Memory B cell (primary cell): ENCODE data around the gene ELMOD1.

Source experiments
- ATAC-seq: fragments of 150-1000 bp; cut with Tn5 transposase; 2 replicates; pipeline ENCODE4 v1.10.0; 2021; ENCODE audit warnings: low read depth, mild to moderate bottlenecking, moderate library complexity
- DNase-seq, 2 donors: peaks; one replicate each; pipeline ENCODE4 v3.0.0; 2022; ENCODE audit warnings: low spot score in 2 of 2
- H3K27ac Mint-ChIP-seq: one replicate; pipeline ENCODE4 v1.8.0; 2022; ENCODE audit warnings: mild to moderate bottlenecking, moderate library complexity, mixed read lengths
- H3K27me3 Mint-ChIP-seq: one replicate; pipeline ENCODE4 v1.8.0; 2022; ENCODE audit warnings: mixed read lengths
- H3K36me3 Mint-ChIP-seq: one replicate; pipeline ENCODE4 v1.8.0; 2022; ENCODE audit warnings: mild to moderate bottlenecking, mixed read lengths
- H3K4me1 Mint-ChIP-seq: one replicate; pipeline ENCODE4 v1.8.0; 2022; ENCODE audit warnings: mixed read lengths
- H3K4me3 Mint-ChIP-seq: one replicate; pipeline ENCODE4 v1.8.0; 2022; ENCODE audit warnings: mild to moderate bottlenecking, moderate library complexity, mixed read lengths
- H3K9me3 Mint-ChIP-seq: one replicate; pipeline ENCODE4 v1.8.0; 2022; ENCODE audit warnings: mixed read lengths

Gene ELMOD1

DNA sequence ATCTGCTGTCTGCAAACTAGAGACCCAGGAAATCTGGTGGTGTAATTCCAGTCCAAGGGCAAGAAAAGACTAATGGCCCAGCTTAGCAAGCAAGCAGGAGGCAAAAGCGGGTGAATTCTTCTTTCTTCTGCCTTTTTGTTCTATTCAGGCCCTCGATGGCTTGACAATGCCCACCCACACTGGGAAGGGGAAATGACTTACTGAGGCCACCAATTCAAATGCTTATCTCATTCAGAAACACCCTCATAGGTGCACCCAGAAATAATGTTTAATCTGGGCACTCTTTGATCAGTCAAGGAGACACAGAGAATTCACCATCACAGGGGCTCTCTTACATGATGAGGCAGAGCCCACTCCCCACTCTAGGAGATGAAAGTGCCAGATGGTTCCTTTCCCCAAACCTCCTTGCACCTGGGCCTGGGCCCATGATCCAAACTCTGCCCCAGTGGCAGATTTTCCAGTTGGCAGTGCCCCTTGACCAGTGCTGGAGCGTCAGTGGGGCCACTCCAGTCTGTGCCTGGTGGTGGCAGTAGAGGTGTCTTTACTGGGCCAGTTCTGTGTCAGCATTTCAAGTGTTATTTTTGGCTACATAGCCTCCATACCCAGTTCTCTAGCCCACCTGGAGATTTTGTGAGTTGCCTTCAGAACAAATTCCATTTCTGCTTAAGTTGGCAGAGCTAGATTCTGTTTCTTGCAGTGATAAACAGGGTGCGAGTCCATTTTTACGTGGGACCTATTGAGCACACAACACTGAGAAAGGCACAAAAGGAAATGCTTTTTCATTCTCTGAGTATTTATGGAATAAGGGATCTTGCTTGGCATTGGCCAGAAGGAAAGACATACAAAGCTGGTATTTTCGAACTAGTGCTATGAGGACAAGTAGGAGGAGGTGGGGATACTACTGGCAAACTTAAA is 7.5 kb downstream of the ELMOD1 start:
- Mint-ChIP-seq H3K27ac (no peak overlapping the region), H3K27me3 (peaks cover 17% of the 10 kb centered on the region), H3K4me3 (no peak overlapping the region), H3K4me1 (no peaks in the 10 kb centered on the region), H3K36me3 (no peaks in the 10 kb centered on the region), H3K9me3 (no peaks in the 10 kb centered on the region)
- ATAC-seq: no peak
- no peak for DNase-seq

- ATAC-seq (no peak), DNase-seq (no peak)
- Mint-ChIP-seq H3K27ac (no peak overlapping the region), H3K4me3 (no peak overlapping the region), H3K27me3 (peaks cover 13% of the 10 kb centered on the region), H3K36me3 (no peaks in the 10 kb centered on the region), H3K9me3 (no peaks in the 10 kb centered on the region), H3K4me1 (no peaks in the 10 kb centered on the region)
Observed at GRCh38 chr11:107605061-107606006, 14.4 kb downstream of the ELMOD1 start.

DNA sequence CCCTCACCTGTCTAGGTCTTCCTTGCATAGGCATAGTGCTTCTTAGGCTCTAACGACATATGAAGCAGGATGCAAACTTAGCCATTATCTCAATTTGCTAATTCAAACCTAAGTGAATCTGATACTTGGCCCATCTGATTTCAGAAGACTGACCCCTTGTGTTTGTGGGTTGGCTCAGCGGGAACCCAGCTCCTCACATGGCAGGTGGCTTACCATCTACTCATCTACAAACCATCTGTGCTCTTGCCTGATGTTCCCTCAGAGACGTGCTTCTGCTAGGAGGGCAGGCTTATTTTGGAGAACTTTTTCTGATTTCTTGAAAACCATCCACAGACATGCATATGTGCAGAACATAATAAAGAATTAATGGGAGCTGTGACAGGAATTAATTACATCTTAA is 15.2 kb downstream of the ELMOD1 start:
- Mint-ChIP-seq H3K4me3 (no peak overlapping the region), H3K36me3 (no peaks in the 10 kb centered on the region), H3K27ac (no peak overlapping the region), H3K9me3 (no peaks in the 10 kb centered on the region), H3K27me3 (peaks cover 13% of the 10 kb centered on the region), H3K4me1 (no peaks in the 10 kb centered on the region)
- DNase-seq (no peak), ATAC-seq (no peak)

DNA sequence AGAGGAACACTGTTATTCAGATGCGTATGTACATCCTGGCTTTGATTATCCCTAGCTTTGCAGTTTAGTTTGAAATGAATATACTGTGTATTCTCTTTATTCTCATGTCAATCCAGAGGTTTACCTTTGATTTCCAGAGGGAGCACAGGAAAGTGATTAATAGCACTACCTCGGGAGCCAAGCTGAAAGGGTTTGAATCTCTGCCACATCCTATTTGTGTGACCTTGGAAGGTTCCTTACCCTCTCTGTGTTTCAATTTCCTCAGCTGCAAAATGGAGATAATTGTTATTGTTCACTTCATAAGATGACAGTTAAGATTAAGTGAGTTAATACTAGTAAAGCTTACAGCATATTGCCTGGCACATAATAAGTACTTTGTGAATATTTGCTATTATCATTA is 17.9 kb downstream of the ELMOD1 start:
- H3K4me1 Mint-ChIP-seq: no peaks in the 10 kb centered on the region
- no peak overlapping the region for H3K4me3 Mint-ChIP-seq
- H3K27ac Mint-ChIP-seq: no peak overlapping the region
- DNase-seq: no peak
- H3K9me3 Mint-ChIP-seq: no peaks in the 10 kb centered on the region
- no peaks in the 10 kb centered on the region for H3K36me3 Mint-ChIP-seq
- peaks cover 8% of the 10 kb centered on the region for H3K27me3 Mint-ChIP-seq
- ATAC-seq: no peak

DNA sequence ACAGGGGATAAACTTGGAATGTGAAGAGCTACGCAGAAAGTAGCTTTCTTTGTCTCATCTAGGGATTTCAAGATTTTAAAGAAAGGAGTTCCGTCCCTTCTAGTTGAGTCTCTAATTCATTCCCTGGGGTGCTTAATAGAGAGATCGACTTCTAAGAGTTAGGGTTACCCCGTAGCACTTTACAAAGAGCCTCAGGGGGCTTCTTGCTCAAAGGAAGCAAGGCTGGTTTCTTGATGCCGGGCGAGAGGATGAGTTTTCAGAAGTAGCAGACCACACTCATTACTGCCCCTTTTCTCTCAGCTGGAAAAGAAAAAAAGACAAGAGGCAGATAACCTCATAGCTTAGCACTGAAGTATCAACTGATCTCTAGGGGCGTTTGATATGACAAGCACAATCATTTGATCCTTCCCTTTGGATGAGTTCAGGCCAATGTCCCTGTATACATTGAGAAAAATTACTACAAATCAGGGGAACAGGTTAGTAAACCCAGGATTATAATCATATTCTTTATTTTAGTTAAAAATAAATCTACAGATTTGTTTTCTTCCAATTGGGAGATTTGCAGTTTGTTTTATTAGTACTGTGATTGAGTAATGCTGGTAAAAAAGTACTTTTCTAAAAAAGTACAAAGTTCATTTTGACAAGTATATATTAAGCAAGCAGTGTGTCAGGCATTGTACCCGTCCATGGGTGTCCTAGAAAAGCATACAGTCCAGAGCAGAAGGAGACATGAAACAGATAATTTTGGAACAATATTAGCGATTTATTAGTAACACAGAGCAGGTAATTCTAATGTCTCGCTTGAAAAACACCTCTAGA is 18.7 kb downstream of the ELMOD1 start:
- Mint-ChIP-seq H3K9me3 (no peaks in the 10 kb centered on the region), H3K4me1 (no peaks in the 10 kb centered on the region), H3K4me3 (no peak overlapping the region), H3K27me3 (peaks cover 6% of the 10 kb centered on the region), H3K27ac (no peak overlapping the region), H3K36me3 (no peaks in the 10 kb centered on the region)
- no peak for DNase-seq
- ATAC-seq: no peak

GRCh38 chr11:107612445-107612844 is 21.5 kb downstream of the ELMOD1 start:
- ATAC-seq: no peak

GRCh38 chr11:107619926-107620325 is 29.0 kb downstream of the ELMOD1 start:
- H3K27me3 Mint-ChIP-seq: peaks cover 6% of the 10 kb centered on the region
- no peak overlapping the region for H3K4me3 Mint-ChIP-seq

More at GRCh38 chr11:107612445-107612844, 21.5 kb downstream of the ELMOD1 start:
- H3K9me3 Mint-ChIP-seq: no peaks in the 10 kb centered on the region
- H3K4me3 Mint-ChIP-seq: no peak overlapping the region
- H3K36me3 Mint-ChIP-seq: no peaks in the 10 kb centered on the region
- peaks cover 6% of the 10 kb centered on the region for H3K27me3 Mint-ChIP-seq
- H3K27ac Mint-ChIP-seq: no peak overlapping the region
- H3K4me1 Mint-ChIP-seq: no peaks in the 10 kb centered on the region
- no peak for DNase-seq

DNA sequence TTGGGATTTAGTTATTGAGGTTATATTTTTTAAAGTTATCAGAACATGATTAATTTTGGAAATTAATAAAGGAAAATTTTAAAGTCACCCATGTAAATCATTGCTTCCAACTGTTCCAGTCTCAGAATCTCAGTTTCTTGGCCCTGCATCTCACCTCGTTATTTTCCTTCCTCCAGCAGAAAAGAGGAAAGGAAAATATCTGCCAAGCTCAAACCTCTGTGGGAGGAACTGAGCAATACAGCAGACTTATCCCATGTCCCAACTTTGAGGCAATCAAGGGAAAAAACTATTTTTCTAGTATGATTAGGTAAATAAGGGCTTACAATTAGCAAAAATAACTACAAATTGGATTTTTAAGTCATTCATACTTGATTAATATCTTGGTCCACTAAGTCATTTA is 30.1 kb downstream of the ELMOD1 start:
- no peaks in the 10 kb centered on the region for H3K36me3 Mint-ChIP-seq
- no peaks in the 10 kb centered on the region for H3K9me3 Mint-ChIP-seq
- DNase-seq (no peak), ATAC-seq (no peak)
- H3K4me1 Mint-ChIP-seq: no peaks in the 10 kb centered on the region
- peaks cover 4% of the 10 kb centered on the region for H3K27me3 Mint-ChIP-seq
- H3K27ac Mint-ChIP-seq: no peak overlapping the region
- no peak overlapping the region for H3K4me3 Mint-ChIP-seq

More at GRCh38 chr11:107619926-107620325, 29.0 kb downstream of the ELMOD1 start:
- DNase-seq (no peak), ATAC-seq (no peak)
- no peak overlapping the region for H3K27ac Mint-ChIP-seq
- H3K9me3 Mint-ChIP-seq: no peaks in the 10 kb centered on the region
- no peaks in the 10 kb centered on the region for H3K4me1 Mint-ChIP-seq
- no peaks in the 10 kb centered on the region for H3K36me3 Mint-ChIP-seq

DNA sequence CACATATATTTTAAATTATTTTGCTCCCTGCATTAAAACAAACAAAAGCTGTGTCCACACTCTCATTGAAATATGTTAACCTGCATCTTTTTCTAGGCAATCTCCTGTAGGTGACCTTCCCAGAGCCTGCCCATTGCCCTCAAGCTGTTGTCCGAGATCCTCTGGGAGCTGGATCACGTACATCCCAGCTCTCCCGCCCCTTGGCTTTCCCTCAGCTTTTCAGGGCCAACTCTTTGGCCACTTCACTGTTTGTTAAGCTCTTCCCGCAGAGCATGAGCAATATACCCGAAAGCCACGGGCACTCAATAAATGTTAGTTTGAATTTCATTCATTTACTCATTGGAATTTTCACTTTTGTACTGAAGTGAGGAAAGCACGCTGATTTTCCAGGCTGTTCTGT is 32.2 kb downstream of the ELMOD1 start:
- peaks cover 6% of the 10 kb centered on the region for H3K27me3 Mint-ChIP-seq
- ATAC-seq (no peak), DNase-seq (no peak)
- H3K36me3 Mint-ChIP-seq: no peaks in the 10 kb centered on the region
- no peak overlapping the region for H3K4me3 Mint-ChIP-seq
- no peak overlapping the region for H3K27ac Mint-ChIP-seq
- H3K4me1 Mint-ChIP-seq: no peaks in the 10 kb centered on the region
- no peaks in the 10 kb centered on the region for H3K9me3 Mint-ChIP-seq

DNA sequence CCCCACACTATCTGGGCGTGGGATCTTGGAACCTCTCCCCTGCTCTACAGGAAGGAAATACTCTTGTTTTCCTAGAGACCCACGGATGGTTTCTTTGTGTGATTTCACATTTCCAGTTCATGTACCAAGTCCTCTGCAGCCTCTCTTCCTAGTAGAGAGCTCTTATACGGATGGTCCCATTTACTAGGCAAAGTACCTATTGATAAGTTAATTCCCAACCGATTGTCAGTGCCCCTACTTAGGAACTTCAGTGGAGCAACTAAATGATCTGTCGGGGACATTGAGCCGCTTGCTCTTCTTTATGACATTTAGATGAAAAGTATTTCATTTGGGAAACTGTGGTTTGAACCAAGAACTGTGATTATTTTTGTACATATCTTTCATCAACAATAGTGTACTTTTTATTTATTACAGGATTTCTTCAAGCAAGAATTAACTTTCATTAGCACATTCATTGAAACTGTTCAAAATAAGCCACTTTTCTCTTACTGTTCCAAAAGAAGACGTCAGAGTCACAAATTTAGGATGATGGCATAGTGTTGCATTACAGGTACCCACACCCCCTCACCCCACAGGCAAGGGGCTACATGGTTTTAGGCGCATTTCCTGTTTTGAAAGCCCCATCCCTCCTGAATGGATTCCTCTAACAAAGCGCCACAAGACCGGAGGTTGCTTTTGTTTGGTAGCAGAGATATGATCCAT is 34.2 kb downstream of the ELMOD1 start:
- Mint-ChIP-seq H3K9me3 (no peaks in the 10 kb centered on the region), H3K4me1 (no peaks in the 10 kb centered on the region), H3K4me3 (no peak overlapping the region), H3K36me3 (no peaks in the 10 kb centered on the region), H3K27ac (no peak overlapping the region), H3K27me3 (peaks cover 10% of the 10 kb centered on the region)
- no peak for ATAC-seq
- no peak for DNase-seq

DNA sequence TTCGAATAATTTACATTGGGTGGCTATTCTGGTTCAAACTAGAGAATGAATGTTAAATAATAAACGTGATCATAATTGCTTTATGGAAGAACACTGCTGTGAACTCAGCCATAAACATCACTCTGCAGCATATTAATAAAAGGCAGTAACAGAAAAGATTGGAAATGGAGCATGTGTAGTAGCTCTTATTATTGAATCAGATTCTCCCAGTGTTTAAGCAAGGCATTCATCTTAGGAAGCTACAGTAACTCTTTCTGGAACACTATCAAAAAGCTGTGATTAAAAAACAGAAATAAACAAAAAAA is 34.7 kb downstream of the ELMOD1 start:
- H3K27me3 Mint-ChIP-seq: peaks cover 10% of the 10 kb centered on the region
- no peaks in the 10 kb centered on the region for H3K36me3 Mint-ChIP-seq
- no peaks in the 10 kb centered on the region for H3K9me3 Mint-ChIP-seq
- no peaks in the 10 kb centered on the region for H3K4me1 Mint-ChIP-seq
- H3K4me3 Mint-ChIP-seq: no peak overlapping the region
- H3K27ac Mint-ChIP-seq: no peak overlapping the region
- no peak for ATAC-seq
- no peak for DNase-seq

DNA sequence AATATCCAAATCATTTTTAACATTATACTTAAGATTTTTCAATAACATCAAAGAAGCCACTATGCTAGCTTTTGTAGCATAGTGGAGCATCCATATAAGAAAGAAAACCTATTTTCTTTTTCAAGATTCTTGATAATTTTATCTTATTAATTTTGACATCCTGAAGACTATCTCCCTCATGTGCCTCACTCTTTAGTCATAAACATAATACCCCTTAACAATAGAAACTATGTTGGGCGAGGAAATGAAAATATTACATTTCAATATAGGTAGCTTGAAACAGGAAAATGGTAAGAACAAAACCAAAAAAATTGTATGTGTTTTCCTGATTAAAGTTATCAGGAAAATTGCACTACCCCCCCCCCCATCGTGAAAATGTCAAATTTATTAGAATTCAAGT is 40.1 kb downstream of the ELMOD1 start:
- H3K4me3 Mint-ChIP-seq: no peak overlapping the region
- H3K27me3 Mint-ChIP-seq: peaks cover 17% of the 10 kb centered on the region
- no peak for ATAC-seq
- H3K9me3 Mint-ChIP-seq: no peaks in the 10 kb centered on the region
- no peak overlapping the region for H3K27ac Mint-ChIP-seq
- DNase-seq: no peak
- no peaks in the 10 kb centered on the region for H3K4me1 Mint-ChIP-seq
- no peaks in the 10 kb centered on the region for H3K36me3 Mint-ChIP-seq

- Mint-ChIP-seq H3K4me1 (no peaks in the 10 kb centered on the region), H3K36me3 (no peaks in the 10 kb centered on the region), H3K27ac (no peak overlapping the region), H3K27me3 (peaks cover 15% of the 10 kb centered on the region), H3K4me3 (no peak overlapping the region), H3K9me3 (no peaks in the 10 kb centered on the region)
- DNase-seq (no peak), ATAC-seq (no peak)
Observed at GRCh38 chr11:107631931-107632330, 41.0 kb downstream of the ELMOD1 start.
